ENCODE data around the gene DNASE1L1. TPM values are rescaled to one million over a fixed set of nuclear protein-coding genes. Genes with fewer than 3 reads are reported as not detected.

The DNASE1L1 gene
- polyA plus RNA-seq, 1 donor (not counting 4 experiments of a cell fraction or from before 2014, with no cell fraction given) = 17.1 TPM

GRCh38 chrX:154354516-154354915, 54.5 kb downstream of the DNASE1L1 start:
- Histone ChIP-seq H3K79me2 (ENCODE audit: control insufficient read depth, insufficient read depth, low read length) (peaks cover 22% of the 10 kb centered on the region), H3K9me3 (ENCODE audit: control insufficient read depth, low read depth, low read length) (peaks cover 3% of the 10 kb centered on the region), H2AFZ (ENCODE audit: control insufficient read depth, low read length) (no peak overlapping the region), H3K4me2 (ENCODE audit: control insufficient read depth, extremely low read depth, insufficient read depth, low read depth, low read length) (no peak overlapping the region), H3K27ac (ENCODE audit: control insufficient read depth, insufficient read depth, low read length) (no peak overlapping the region), H3K4me1 (ENCODE audit: control insufficient read depth, extremely low read depth, insufficient read depth, low read length) (no peaks in the 10 kb centered on the region), H3K4me3 (ENCODE audit: control insufficient read depth in 2 of 3, extremely low read depth in 1 of 3, insufficient read depth in 2 of 3, low read depth in 1 of 3, low read length in 3 of 3) (no peak overlapping the region), H4K20me1 (ENCODE audit: control insufficient read depth, extremely low read depth, insufficient read depth, low read length) (peaks cover 41% of the 10 kb centered on the region), H3K9ac (ENCODE audit: control insufficient read depth, extremely low read depth, insufficient read depth, low read length) (no peak overlapping the region), H3K27me3 (ENCODE audit: control insufficient read depth, extremely low read depth, insufficient read depth, low read length) (no peaks in the 10 kb centered on the region), H3K36me3 (ENCODE audit: control insufficient read depth in 2 of 2, extremely low read depth in 1 of 2, insufficient read depth in 2 of 2, low read length in 2 of 2) (peaks cover 24 to 28% of the 10 kb centered on the region in 2 experiments), H3K9me1 (ENCODE audit: control insufficient read depth, extremely low read depth, insufficient read depth, low read length) (no peaks in the 10 kb centered on the region)
- DNase-seq (ENCODE audit: low read depth, low spot score) = no peak
- no peak for FAIRE-seq
- dilution Hi-C loops (cut with MboI; ENCODE audit: extremely low pct_ligation_motif_present, low sequenced_read_pairs) = no loop called here
- TF ChIP-seq CTCF (optimal IDR thresholded peaks at IDR 0.05 in 1 of 3, IDR thresholded peaks at IDR 0.05 in 1 of 3, conservative IDR thresholded peaks at IDR 0.05 in 1 of 3; ENCODE audit: extremely low read depth in 1 of 3, insufficient read depth in 2 of 3, low read length in 3 of 3) (no peak), EZH2 (IDR thresholded peaks at IDR 0.05; ENCODE audit: low read length) (no peak)

- dilution Hi-C loops (cut with MboI; ENCODE audit: extremely low pct_ligation_motif_present, low sequenced_read_pairs) = no loop called here
- H3K4me2 ChIP-seq (ENCODE audit: control insufficient read depth, extremely low read depth, insufficient read depth, low read depth, low read length) = no peak overlapping the region
- H3K79me2 ChIP-seq (ENCODE audit: control insufficient read depth, insufficient read depth, low read length) = peaks cover 19% of the 10 kb centered on the region
- peaks cover 41% of the 10 kb centered on the region for H4K20me1 ChIP-seq (ENCODE audit: control insufficient read depth, extremely low read depth, insufficient read depth, low read length)
- H3K27me3 ChIP-seq (ENCODE audit: control insufficient read depth, extremely low read depth, insufficient read depth, low read length) = no peaks in the 10 kb centered on the region
- no peak overlapping the region for H2AFZ ChIP-seq (ENCODE audit: control insufficient read depth, low read length)
- no peaks in the 10 kb centered on the region for H3K9me1 ChIP-seq (ENCODE audit: control insufficient read depth, extremely low read depth, insufficient read depth, low read length)
- FAIRE-seq = no peak
- DNase-seq (ENCODE audit: low read depth, low spot score) = no peak
- H3K36me3 ChIP-seq (ENCODE audit: control insufficient read depth in 2 of 2, extremely low read depth in 1 of 2, insufficient read depth in 2 of 2, low read length in 2 of 2) = peaks cover 26 to 28% of the 10 kb centered on the region in 2 experiments
- H3K4me3 ChIP-seq (ENCODE audit: control insufficient read depth in 2 of 3, extremely low read depth in 1 of 3, insufficient read depth in 2 of 3, low read depth in 1 of 3, low read length in 3 of 3) = no peak overlapping the region
- no peak overlapping the region for H3K27ac ChIP-seq (ENCODE audit: control insufficient read depth, insufficient read depth, low read length)
- TF ChIP-seq CTCF (optimal IDR thresholded peaks at IDR 0.05 in 1 of 3, IDR thresholded peaks at IDR 0.05 in 1 of 3, conservative IDR thresholded peaks at IDR 0.05 in 1 of 3; ENCODE audit: extremely low read depth in 1 of 3, insufficient read depth in 2 of 3, low read length in 3 of 3) = no peak
- TF ChIP-seq EZH2 (IDR thresholded peaks at IDR 0.05; ENCODE audit: low read length) = no peak
- H3K9me3 ChIP-seq (ENCODE audit: control insufficient read depth, low read depth, low read length) = peaks cover 3% of the 10 kb centered on the region
- no peak overlapping the region for H3K9ac ChIP-seq (ENCODE audit: control insufficient read depth, extremely low read depth, insufficient read depth, low read length)
- no peaks in the 10 kb centered on the region for H3K4me1 ChIP-seq (ENCODE audit: control insufficient read depth, extremely low read depth, insufficient read depth, low read length)
Measured at GRCh38 chrX:154354013-154354412, 55.0 kb downstream of the DNASE1L1 start.

Data from keratinocyte (primary cell).